NCI-H774 (cell line): ENCODE data around the gene TRAPPC6A.

Source experiments
- DNase-seq: peaks from one replicate; lab custom pipeline; 2025; lab: John Stamatoyannopoulos, UW

The TRAPPC6A gene

GRCh38 chr19:45163156-45163555, 14.9 kb downstream of the TRAPPC6A start:
- DNase-seq, result no peak

- DNase-seq, result no peak
Measured at GRCh38 chr19:45162608-45163143, 15.4 kb downstream of the TRAPPC6A start.

- no peak for DNase-seq
Measured at GRCh38 chr19:45161738-45162607, 16.1 kb downstream of the TRAPPC6A start.

GRCh38 chr19:45160870-45161737, 16.9 kb downstream of the TRAPPC6A start, which contains the start of gene NKPD1:
TSS of gene NKPD1 (minus strand) at chr19:45160982. CDS start at chr19:45160150, 832 bp downstream.
- no peak for DNase-seq

GRCh38 chr19:45159971-45160324, 18.1 kb downstream of the TRAPPC6A start:
- no peak for DNase-seq

- no peak for DNase-seq
Measured at GRCh38 chr19:45159210-45159970, 18.6 kb downstream of the TRAPPC6A start.

- no peak for DNase-seq
Measured at GRCh38 chr19:45158503-45159209, 19.4 kb downstream of the TRAPPC6A start.

- no peak for DNase-seq
Measured at GRCh38 chr19:45156751-45157150, 21.3 kb downstream of the TRAPPC6A start.

- no peak for DNase-seq
Measured at GRCh38 chr19:45156011-45156630, 21.9 kb downstream of the TRAPPC6A start.

- no peak for DNase-seq
Measured at GRCh38 chr19:45154064-45154827, 23.8 kb downstream of the TRAPPC6A start.

GRCh38 chr19:45153339-45154063, 24.5 kb downstream of the TRAPPC6A start:
- DNase-seq, result no peak

GRCh38 chr19:45152504-45153338, 25.3 kb downstream of the TRAPPC6A start:
- no peak for DNase-seq

GRCh38 chr19:45151821-45152503, 26.1 kb downstream of the TRAPPC6A start:
- no peak for DNase-seq

GRCh38 chr19:45151320-45151719, 26.7 kb downstream of the TRAPPC6A start:
- DNase-seq, result no peak

- no peak for DNase-seq
Measured at GRCh38 chr19:45150751-45151281, 27.2 kb downstream of the TRAPPC6A start.

GRCh38 chr19:45150180-45150579, 27.9 kb downstream of the TRAPPC6A start:
- DNase-seq, result no peak

- no peak for DNase-seq
Measured at GRCh38 chr19:45149129-45149528, 28.9 kb downstream of the TRAPPC6A start.
